H9 (cell line): Measurements from ENCODE around the gene LRRC55. TPM values are rescaled to one million over a fixed set of nuclear protein-coding genes. Genes with fewer than 3 reads are reported as not detected.

ENCODE experiments used
- DNase-seq: peaks from one replicate; pipeline ENCODE4 v3.0.0-alpha.2; 2017
- H2AFZ ChIP-seq: one replicate; pipeline ENCODE4 v1.6.1; 2013; ENCODE audit warnings: mild to moderate bottlenecking, low read length, control low read depth, moderate library complexity
- H2AK5ac ChIP-seq: 2 replicates; pipeline ENCODE4 v1.6.1; 2013; ENCODE audit warnings: low read length, control low read depth, mixed read lengths; ENCODE audit not compliant: insufficient read length
- H2BK120ac ChIP-seq: one replicate; pipeline ENCODE4 v1.6.1; 2013; ENCODE audit warnings: low read depth, mild to moderate bottlenecking, low read length, control low read depth, inconsistent platforms; ENCODE audit not compliant: poor library complexity, severe bottlenecking
- H2BK12ac ChIP-seq: 2 replicates; pipeline ENCODE4 v1.6.1; 2013; ENCODE audit warnings: low read length, control low read depth, mixed read lengths, low read depth; ENCODE audit not compliant: insufficient read length
- H2BK15ac ChIP-seq: 2 replicates; pipeline ENCODE4 v1.6.1; 2013; ENCODE audit warnings: low read depth, low read length, control low read depth
- H2BK20ac ChIP-seq: one replicate; pipeline ENCODE4 v1.6.1; 2013; ENCODE audit warnings: low read depth, mild to moderate bottlenecking, low read length, control low read depth, inconsistent platforms; ENCODE audit not compliant: poor library complexity, severe bottlenecking
- H2BK5ac ChIP-seq: 2 replicates; pipeline ENCODE4 v1.6.1; 2013; ENCODE audit warnings: low read length, control low read depth, mixed read lengths; ENCODE audit not compliant: insufficient read length
- H3K14ac ChIP-seq: 2 replicates; pipeline ENCODE4 v1.6.1; 2013; ENCODE audit warnings: low read length, control low read depth; ENCODE audit not compliant: insufficient read depth
- H3K18ac ChIP-seq: 2 replicates; pipeline ENCODE4 v1.6.1; 2013; ENCODE audit warnings: low read depth, mild to moderate bottlenecking, mixed read lengths, low read length, control low read depth; ENCODE audit not compliant: insufficient read length
- H3K23ac ChIP-seq: 2 replicates; pipeline ENCODE4 v1.6.1; 2013; ENCODE audit warnings: low read length, control low read depth, mixed read lengths, low read depth; ENCODE audit not compliant: insufficient read length
- H3K23me2 ChIP-seq: 2 replicates; pipeline ENCODE4 v1.6.1; 2013; ENCODE audit warnings: low read depth, mild to moderate bottlenecking, mixed read lengths, low read length, control low read depth; ENCODE audit not compliant: insufficient read length, poor library complexity, severe bottlenecking
- H3K27ac ChIP-seq: 2 replicates; pipeline ENCODE4 v1.5.1; 2013; ENCODE audit warnings: low read length, control low read depth, mixed read lengths, low read depth; ENCODE audit not compliant: insufficient read length
- H3K27me3 ChIP-seq: 2 replicates; pipeline ENCODE4 v1.6.1; 2013; ENCODE audit warnings: low read length, control low read depth, inconsistent platforms; ENCODE audit not compliant: insufficient read depth
- H3K4ac ChIP-seq: 2 replicates; pipeline ENCODE4 v1.6.1; 2013; ENCODE audit warnings: low read depth, mild to moderate bottlenecking, control low read depth, inconsistent platforms, low read length, moderate library complexity
- H3K4me1 ChIP-seq: 2 replicates; pipeline ENCODE4 v1.6.1; 2013; ENCODE audit warnings: low read length, control low read depth, inconsistent platforms; ENCODE audit not compliant: insufficient read depth
- H3K4me2 ChIP-seq: 2 replicates; pipeline ENCODE4 v1.6.1; 2013; ENCODE audit warnings: low read length, control low read depth, mixed read lengths; ENCODE audit not compliant: insufficient read length, insufficient read depth
- H3K56ac ChIP-seq: 2 replicates; pipeline ENCODE4 v1.6.1; 2013; ENCODE audit warnings: low read depth, mild to moderate bottlenecking, mixed read lengths, low read length, control low read depth; ENCODE audit not compliant: insufficient read length
- H3K79me1 ChIP-seq: 2 replicates; pipeline ENCODE4 v1.6.1; 2013; ENCODE audit warnings: low read depth, mild to moderate bottlenecking, moderate library complexity, low read length, control low read depth, inconsistent platforms; ENCODE audit not compliant: insufficient read depth, poor library complexity, severe bottlenecking
- H3K79me2 ChIP-seq: 2 replicates; pipeline ENCODE4 v1.6.1; 2013; ENCODE audit warnings: low read length, control low read depth, inconsistent platforms; ENCODE audit not compliant: insufficient read depth
- H3K9ac ChIP-seq: 2 replicates; pipeline ENCODE4 v1.6.1; 2013; ENCODE audit warnings: low read length, control low read depth, mixed read lengths; ENCODE audit not compliant: insufficient read length; ENCODE audit errors: extremely low read depth
- H3K9me3 ChIP-seq: one replicate; pipeline ENCODE4 v1.6.1; 2013; ENCODE audit warnings: low read depth, low read length, inconsistent platforms; ENCODE audit not compliant: control insufficient read depth
- H3T11ph ChIP-seq: one replicate; pipeline ENCODE4 v1.6.1; 2013; ENCODE audit warnings: mild to moderate bottlenecking, low read length, control low read depth, inconsistent platforms
- H4K20me1 ChIP-seq: one replicate; pipeline ENCODE4 v1.6.1; 2013; ENCODE audit not compliant: control insufficient read depth, insufficient read length, insufficient read depth
- H4K5ac ChIP-seq: 2 replicates; pipeline ENCODE4 v1.6.1; 2013; ENCODE audit warnings: low read depth, mild to moderate bottlenecking, mixed read lengths, low read length, control low read depth; ENCODE audit not compliant: insufficient read length
- H4K8ac ChIP-seq: replicated peaks from 2 replicates; pipeline ENCODE4 v1.6.1; 2013; ENCODE audit warnings: low read length, control low read depth, mixed read lengths, low read depth; ENCODE audit not compliant: insufficient read length
- H4K91ac ChIP-seq: 2 replicates; pipeline ENCODE4 v1.6.1; 2013; ENCODE audit warnings: low read depth, mild to moderate bottlenecking, moderate library complexity, mixed read lengths, low read length, control low read depth; ENCODE audit not compliant: insufficient read length
- H3K27ac Mint-ChIP-seq, 3 experiments: 2 replicates in 2 of 3; 3 replicates in 1 of 3; pipeline ENCODE4 v1.8.0; 2020 to 2021; ENCODE audit warnings: mixed read lengths in 3 of 3, mild to moderate bottlenecking in 1 of 3, moderate library complexity in 1 of 3
- H3K27me3 Mint-ChIP-seq: 2 replicates; pipeline ENCODE4 v1.8.0; 2021; ENCODE audit warnings: low read depth, mild to moderate bottlenecking, moderate library complexity, mixed read lengths
- H3K36me3 Mint-ChIP-seq, 3 experiments: 2 replicates in 2 of 3; 3 replicates in 1 of 3; pipeline ENCODE4 v1.8.0; 2020 to 2021; ENCODE audit warnings: low read depth in 3 of 3, mixed read lengths in 3 of 3; ENCODE audit not compliant: insufficient read depth in 1 of 3
- H3K4me1 Mint-ChIP-seq, 2 experiments: 2 replicates each; pipeline ENCODE4 v1.8.0; 2020; ENCODE audit warnings: mixed read lengths in 2 of 2
- H3K4me3 Mint-ChIP-seq, 2 experiments: 2 replicates in 1 of 2; 3 replicates in 1 of 2; pipeline ENCODE4 v1.8.0; 2020 to 2021; ENCODE audit warnings: mild to moderate bottlenecking in 2 of 2, mixed read lengths in 2 of 2, moderate library complexity in 1 of 2
- H3K9me3 Mint-ChIP-seq, 2 experiments: 2 replicates in 1 of 2; 3 replicates in 1 of 2; pipeline ENCODE4 v1.8.0; 2020; ENCODE audit warnings: mild to moderate bottlenecking in 2 of 2, mixed read lengths in 2 of 2, moderate library complexity in 1 of 2
- WGBS: extraction: QIAGEN DNeasy Blood & Tissue Kit; methylation state at CpG from one replicate; pipeline ENCODE4 v1.1.7; 2013; ENCODE audit warnings: missing lambda C conversion rate, low lambda C conversion rate, mixed read lengths; ENCODE audit not compliant: insufficient read length; ENCODE audit errors: extremely low coverage; 5-methylcytosine and 5-hydroxymethylcytosine counted together
- total RNA-seq: library from RNA; stranded (reverse); gene quantifications from 2 replicates; pipeline ENCODE4 v1.2.1, GENCODE V29; 2021
- TF ChIP-seq, protein P1 (sequence below): fragments of 200-600 bp; sonication (generic); conservative IDR thresholded peaks from 3 replicates; pipeline ENCODE4 v1.8.0; 2021; ENCODE audit warnings: antibody characterized with exemption, mild to moderate bottlenecking

Gene LRRC55
- total RNA-seq, 1 experiment from 2014 or later = 1.0 TPM

DNA sequence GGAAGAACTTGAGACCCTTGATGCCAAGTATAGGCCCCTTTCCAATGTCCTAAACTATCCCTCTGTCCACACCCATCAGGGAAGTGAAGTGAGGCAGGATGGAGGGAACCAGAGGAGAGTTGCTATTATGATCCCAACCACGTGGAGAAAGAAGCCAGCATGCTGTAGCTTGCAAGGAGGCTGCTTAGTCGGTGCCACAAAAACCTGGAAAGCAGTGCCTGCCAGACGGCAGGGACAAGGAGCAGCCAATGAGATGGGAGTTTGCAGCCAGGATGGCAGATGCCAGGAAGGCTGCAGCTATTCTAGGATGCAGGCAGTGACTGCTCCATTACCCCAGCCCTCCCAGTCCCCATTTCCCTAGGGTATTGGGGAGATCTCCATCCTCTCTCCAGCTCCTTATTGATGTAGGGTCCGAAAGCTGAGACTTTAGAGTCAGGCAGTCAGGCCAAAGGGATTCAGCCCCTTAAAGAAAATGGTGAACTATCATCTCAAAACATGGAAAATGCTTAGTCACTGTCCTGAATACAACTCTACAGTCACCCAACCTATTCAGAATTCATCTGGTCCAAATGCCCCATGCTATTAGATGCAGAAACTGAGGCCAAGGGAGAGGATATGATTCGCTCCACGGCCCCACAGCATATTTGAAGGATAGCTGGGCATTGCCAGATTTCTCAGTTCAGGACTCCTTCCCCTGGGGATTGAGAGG lies 18.4 kb upstream of the LRRC55 start:
- DNase-seq = no peak
- Histone ChIP-seq H2BK20ac (no peak overlapping the region), H3T11ph (no peak overlapping the region), H4K8ac (no peak overlapping the region), H3K14ac (no peak overlapping the region), H4K20me1 (peaks cover 2% of the 10 kb centered on the region), H2BK15ac (no peak overlapping the region), H2AFZ (no peak overlapping the region), H2AK5ac (no peak overlapping the region), H3K27me3 (no peaks in the 10 kb centered on the region), H3K18ac (no peak overlapping the region), H3K79me2 (no peaks in the 10 kb centered on the region), H2BK5ac (no peak overlapping the region), H3K23ac (no peak overlapping the region), H2BK12ac (no peak overlapping the region), H3K9ac (no peak overlapping the region), H3K9me3 (no peaks in the 10 kb centered on the region), H3K23me2 (no peaks in the 10 kb centered on the region), H3K4me2 (no peak overlapping the region), H3K56ac (no peak overlapping the region), H2BK120ac (no peak overlapping the region), H3K79me1 (no peaks in the 10 kb centered on the region), H4K91ac (no peak overlapping the region), H3K4me1 (no peaks in the 10 kb centered on the region), H3K4ac (no peak overlapping the region), H4K5ac (no peak overlapping the region), H3K27ac (no peak overlapping the region)
- H3K27ac Mint-ChIP-seq = no peak overlapping the region
- WGBS = no CpG with 5 or more reads among the region's 6 CpGs
- TF ChIP-seq, protein P1, sequence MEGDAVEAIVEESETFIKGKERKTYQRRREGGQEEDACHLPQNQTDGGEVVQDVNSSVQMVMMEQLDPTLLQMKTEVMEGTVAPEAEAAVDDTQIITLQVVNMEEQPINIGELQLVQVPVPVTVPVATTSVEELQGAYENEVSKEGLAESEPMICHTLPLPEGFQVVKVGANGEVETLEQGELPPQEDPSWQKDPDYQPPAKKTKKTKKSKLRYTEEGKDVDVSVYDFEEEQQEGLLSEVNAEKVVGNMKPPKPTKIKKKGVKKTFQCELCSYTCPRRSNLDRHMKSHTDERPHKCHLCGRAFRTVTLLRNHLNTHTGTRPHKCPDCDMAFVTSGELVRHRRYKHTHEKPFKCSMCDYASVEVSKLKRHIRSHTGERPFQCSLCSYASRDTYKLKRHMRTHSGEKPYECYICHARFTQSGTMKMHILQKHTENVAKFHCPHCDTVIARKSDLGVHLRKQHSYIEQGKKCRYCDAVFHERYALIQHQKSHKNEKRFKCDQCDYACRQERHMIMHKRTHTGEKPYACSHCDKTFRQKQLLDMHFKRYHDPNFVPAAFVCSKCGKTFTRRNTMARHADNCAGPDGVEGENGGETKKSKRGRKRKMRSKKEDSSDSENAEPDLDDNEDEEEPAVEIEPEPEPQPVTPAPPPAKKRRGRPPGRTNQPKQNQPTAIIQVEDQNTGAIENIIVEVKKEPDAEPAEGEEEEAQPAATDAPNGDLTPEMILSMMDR = no peak
- H3K27me3 Mint-ChIP-seq = peaks cover 11% of the 10 kb centered on the region
- peaks cover 0 to 2% of the 10 kb centered on the region in 2 experiments; a peak in 3 of 5 replicates for H3K9me3 Mint-ChIP-seq
- no peaks in the 10 kb centered on the region for H3K4me1 Mint-ChIP-seq
- H3K36me3 Mint-ChIP-seq = no peaks in the 10 kb centered on the region; a peak in 1 of 7 replicates
- H3K4me3 Mint-ChIP-seq = no peak overlapping the region
